GM12801 (cell line): ENCODE measurements around the gene ATP2A1.

Experiments
- CTCF ChIP-seq: IDR thresholded peaks from one replicate; pipeline ENCODE4 v1.5.1; 2011; ENCODE audit warnings: control low read depth; ENCODE audit not compliant: insufficient read length; ENCODE audit errors: extremely low read depth

ATP2A1 gene

GRCh38 chr16:28905229-28905754 lies 27.0 kb downstream of the ATP2A1 start:
- TF ChIP-seq CTCF: no peak

- no peak for TF ChIP-seq CTCF
These were observed 27.6 kb downstream of the ATP2A1 start for GRCh38 chr16:28905800-28906372.

GRCh38 chr16:28910086-28911031 lies 32.1 kb downstream of the ATP2A1 start:
- TF ChIP-seq CTCF: no peak

GRCh38 chr16:28912558-28912957 lies 34.3 kb downstream of the ATP2A1 start:
- no peak for TF ChIP-seq CTCF

- TF ChIP-seq CTCF: no peak
These were observed 35.8 kb downstream of the ATP2A1 start for GRCh38 chr16:28913946-28914724.

- TF ChIP-seq CTCF: no peak
These were observed 36.9 kb downstream of the ATP2A1 start for GRCh38 chr16:28915181-28915580.

GRCh38 chr16:28917095-28917494 lies 38.8 kb downstream of the ATP2A1 start:
- TF ChIP-seq CTCF: no peak
